HG02973 (cell line): ENCODE results near the gene XYLB.
"Not testable (repeated sequence)": the region's sequence is repeated elsewhere in the genome, so short reads cannot be mapped to it uniquely, and the experiment has no call there.

Source experiments
- ATAC-seq: cut with Tn5 transposase; IDR thresholded peaks from one replicate; pipeline ENCODE4 v1.9.1; 2021; ENCODE audit warnings: moderate library complexity; ENCODE audit not compliant: unreplicated experiment

Gene XYLB

DNA sequence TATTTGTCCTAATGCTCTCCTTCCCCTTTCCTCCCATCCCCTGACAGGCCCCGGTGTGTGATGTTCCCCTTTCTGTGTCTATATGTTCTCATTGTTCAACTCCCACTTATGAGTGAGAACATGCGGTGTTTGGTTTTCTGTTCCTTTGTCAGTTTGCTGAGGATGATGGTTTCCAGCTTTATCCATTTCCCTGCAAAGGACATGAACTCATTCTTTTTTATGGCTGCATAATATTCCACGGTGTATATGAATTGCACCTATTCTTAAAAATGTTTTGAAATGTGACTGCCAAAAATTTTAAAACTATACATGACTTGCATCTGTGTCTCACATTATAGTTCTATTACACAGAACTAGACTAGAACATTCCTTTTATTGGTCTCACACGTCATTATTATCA is 25.9 kb upstream of the XYLB start:
- not testable (repeated sequence) for ATAC-seq

DNA sequence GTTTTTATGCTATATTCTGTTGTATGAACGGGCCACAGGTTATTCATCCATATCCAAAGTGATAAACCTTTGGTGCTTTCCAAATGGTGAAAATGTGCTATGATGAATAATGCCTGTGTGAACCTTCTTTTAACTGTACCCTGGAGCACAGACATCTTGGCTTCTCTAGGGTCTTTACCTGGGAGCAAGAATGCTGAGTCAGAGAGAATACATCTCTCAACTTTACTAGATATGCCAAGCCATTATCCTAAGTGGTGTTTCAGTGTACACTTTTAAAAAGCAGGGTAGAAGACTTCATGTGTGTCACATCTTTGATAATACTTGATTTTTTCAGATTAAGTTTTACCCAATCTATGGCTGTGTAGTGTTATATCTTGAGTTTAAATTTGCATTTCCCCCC is 23.5 kb upstream of the XYLB start:
- ATAC-seq = no peak

DNA sequence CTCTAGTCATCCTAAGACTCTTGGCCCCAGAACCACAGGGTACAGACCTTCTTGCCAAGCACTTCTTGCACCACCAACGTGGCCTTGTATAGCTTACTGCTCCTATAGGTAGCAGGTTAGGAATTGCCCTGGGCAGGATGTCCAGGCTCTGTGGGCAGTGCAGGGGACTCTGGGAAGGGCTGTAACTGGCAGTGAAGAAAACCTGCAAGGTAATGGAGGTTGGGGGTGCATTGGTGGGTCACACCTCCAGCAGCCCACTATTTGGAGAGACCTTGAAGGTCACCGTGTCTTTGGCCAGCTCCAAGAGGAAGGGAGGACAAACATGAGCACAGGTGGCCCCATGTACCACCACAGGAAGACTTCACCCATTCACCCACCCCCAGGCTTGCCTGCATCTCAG is 21.3 kb upstream of the XYLB start:
- no peak for ATAC-seq

DNA sequence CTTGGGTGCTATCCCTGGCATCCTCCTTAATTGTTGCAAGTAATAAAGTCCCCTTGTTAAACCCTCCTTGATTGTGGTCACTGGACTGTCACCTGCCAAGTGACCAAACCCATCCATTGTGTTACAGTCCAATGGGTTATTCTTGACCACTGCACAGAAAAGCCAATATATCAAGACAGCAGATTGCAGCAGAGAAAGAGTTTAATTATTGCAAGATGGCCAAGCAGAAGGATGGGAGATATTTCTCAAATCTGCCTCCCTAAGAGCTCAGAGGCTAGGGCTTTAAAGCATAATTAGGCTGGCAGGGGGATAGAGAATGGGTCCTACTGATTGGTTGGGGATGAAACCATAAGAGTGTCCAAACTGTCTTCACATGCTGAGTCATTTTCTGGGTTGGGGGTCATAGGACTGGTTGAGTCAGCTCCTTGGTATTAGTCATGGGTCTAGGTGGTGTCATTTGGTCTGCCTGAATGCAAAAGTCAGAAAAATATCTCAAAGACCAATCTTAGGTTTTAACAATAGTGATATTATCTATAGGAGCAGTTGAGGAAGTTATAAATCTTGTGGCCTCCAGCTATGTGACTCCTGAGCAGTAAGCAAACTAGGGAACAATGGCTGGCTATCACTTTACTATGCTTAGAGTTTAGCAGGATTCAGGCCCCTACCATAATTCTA is 19.1 kb upstream of the XYLB start:
- no peak for ATAC-seq

DNA sequence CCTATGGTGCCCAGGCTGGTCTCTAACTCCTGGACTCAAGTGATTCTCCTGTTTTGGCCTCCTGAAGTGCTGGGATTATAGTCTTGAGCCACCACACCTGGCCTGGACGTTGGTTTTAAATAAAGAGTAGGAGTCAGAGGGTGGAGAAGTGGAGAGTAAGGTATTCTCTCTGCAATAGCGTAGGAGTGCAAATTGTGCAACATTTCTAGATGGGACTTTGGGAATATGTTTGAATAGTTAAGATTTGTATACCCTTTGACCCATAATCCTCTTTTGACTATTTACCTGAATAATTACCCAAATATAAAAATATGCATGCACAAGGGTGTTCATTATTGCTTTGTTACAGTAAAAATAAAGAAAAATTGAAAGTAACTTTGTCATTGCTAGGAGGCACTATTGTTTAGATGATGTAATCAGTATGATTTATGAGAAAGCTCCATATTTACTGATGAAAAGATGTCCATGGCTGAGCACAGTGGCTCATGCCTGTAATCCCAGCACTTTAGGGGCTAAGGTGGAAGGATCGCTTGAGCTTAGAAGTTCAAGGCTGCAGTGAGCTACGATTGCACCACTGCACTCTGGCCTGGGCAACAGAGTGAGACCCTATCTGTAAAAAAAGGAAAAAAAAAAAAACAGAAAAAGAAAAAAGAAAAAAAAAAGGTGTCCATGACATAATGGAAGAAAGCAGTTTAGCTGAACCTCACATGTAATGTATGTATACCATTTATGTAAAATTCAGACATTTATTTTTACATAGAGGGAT is 15.1 kb upstream of the XYLB start:
- no peak for ATAC-seq

DNA sequence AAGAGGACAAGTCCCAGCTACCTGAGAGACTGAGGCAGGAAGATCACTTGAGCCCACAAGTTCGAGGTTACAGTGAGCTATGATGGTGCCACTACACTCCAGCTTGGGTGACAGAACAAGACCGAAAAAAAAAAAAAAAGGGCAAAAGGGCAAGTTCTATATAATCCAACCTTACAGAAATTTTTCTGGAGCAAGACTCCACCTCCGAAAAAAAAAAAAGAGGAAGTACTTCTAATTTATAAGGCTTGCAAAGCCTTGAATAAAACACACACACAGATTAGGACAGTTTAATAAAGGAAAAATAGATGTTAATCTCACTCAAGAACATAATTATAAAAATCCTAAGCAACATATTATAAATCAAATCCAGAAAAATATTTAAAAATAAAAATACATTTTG is 14.4 kb upstream of the XYLB start:
- ATAC-seq = no peak

DNA sequence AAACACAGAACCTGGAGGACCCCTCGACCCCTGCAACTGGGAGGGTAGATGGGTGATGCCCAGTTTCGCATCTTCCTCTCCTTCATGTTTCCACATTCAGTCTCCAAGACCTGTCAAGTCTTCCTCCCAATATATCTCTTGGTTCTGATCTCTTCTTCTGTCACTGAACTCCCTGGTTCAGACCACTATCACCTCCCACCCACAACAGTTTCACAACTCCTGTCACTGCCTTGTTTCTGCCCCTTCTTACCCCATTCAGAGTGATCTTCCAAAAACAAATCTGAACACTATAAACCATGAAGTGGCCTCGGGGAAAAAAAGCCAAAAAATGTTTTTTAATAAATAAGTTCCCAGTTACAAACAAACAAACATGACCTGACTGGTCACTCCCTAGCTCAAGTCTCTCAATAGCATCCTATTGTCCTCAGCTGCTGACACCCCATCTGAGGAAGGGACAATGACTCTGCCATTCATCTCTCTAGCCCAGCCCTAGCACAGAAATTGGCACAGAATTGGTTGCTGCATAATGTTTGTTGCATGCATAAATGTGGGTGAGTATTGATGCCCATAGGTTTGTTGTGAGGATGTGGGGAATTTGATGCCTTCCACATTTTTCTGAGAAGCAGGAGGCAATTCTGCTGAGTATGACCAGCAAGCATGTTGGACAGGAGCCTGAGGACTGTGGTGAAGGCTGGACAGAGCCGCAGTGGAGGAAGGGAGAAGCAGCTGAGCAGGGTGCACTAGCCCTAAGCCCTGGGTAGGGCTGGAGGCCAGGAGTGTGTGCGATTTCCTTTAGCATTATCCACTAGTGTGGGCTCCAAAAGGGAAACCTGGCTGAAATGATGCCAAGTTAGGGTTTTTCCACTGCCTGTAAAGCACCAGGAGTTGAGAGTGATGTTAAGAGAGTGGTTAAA is 12.2 kb upstream of the XYLB start:
- ATAC-seq = no peak

DNA sequence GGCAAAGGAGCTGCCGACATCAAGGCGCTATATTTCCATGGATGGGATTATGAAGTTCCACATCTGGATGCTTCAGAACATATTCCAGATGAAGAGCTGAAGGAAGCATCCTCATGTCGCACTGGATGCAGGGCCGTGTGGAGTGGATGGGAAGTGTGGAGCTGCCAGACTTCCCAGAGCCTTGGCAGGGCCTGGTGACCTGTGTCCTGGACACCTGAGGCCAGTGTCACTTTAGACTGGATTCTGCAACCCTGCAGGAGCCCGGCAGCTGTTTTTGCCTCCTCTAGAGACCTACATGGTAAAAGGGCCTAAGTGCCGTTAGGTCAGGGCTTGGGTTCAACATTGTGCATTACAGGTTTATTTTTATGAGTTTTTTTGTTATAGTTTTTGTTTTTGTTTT is 11.3 kb upstream of the XYLB start:
- ATAC-seq = no peak

DNA sequence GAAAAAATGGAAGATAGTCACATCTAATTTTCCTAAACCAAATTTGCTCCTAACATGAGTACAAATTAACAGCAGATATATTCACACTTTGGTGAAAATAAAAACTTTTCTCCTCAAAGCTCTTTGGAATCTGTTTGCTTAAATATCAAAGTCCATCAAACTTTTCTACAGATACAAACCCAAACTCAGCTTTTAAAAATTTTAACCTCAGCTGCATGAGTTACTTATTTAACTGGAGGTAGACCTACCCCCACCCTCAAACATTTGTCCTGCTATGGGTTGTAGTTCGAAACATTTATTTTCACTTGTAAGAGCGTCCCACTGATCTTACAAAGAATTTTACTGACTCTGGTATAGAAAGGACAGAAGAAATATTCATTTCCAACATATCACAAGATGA is 8.9 kb upstream of the XYLB start:
- ATAC-seq = no peak

DNA sequence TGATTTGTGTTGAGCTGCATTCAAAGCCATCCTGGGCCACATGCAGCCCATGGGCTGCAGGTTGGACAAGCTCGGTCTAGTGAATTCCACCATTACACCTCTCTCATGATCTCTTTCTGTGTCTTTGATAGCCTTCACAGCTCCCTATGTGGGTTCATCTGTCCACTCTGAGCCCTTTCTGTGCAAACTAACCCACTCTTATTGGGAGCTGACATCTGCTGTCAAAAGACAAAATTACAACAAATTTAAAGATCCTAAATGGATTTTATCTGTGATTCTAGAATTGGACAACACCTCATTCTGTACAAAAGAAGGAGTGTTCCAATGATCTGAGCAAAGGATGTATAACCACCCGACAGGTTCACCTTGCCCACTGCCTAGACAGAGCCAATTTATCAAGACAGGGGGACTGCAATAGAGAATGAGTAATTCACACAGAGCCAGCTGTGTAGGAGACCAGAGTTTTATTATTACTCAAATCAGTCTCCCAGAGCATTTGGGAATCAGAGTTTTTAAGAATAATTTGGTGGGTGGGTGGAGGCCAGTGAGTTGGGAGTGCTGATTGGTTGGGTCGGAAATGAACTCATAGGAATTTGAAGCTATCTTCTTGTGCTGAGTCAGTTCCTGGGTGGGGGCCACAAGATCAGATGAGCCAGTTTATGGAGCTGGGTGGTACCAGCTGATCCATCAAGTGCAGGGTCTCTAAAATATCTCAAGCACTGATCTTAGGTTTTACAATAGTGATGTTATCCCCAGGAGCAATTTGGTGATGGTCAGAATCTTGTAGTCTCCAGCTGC is 2.6 kb upstream of the XYLB start:
- ATAC-seq = no peak

DNA sequence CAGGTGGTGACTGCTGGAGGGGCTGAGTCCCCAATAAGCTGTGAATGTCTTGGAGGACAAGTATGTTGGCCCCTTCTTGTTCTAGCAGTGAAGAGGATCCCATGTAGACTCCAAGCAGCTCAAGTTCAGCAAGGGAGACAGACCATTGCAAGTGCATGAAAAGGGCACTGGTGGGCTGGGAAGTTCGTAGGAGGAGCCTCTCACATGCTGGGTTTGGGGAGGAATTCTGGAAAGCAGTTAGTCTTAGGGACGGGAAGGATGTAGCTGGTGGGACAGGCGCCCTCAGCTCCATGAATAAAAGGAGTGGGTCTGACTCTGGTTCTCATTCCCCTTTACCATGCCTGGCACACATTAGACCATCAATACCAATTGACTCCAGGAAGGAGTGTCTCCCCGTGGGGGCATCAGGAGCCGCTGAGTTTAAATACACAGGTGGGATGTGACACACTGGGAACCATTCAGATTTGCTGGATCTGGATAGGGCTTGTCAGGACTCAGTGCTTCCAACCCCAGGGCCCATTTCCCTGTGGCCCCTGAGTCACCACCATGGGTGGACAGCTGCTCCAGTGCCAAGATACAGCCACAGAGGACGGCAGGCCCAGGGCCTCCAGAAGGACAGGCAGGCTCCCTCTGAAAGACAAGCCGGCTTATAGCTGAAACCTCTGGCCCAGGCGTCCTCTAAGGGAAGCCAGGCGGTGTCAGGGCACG is 552 bp upstream of the XYLB start:
- peak; percentile 19 for ATAC-seq

DNA sequence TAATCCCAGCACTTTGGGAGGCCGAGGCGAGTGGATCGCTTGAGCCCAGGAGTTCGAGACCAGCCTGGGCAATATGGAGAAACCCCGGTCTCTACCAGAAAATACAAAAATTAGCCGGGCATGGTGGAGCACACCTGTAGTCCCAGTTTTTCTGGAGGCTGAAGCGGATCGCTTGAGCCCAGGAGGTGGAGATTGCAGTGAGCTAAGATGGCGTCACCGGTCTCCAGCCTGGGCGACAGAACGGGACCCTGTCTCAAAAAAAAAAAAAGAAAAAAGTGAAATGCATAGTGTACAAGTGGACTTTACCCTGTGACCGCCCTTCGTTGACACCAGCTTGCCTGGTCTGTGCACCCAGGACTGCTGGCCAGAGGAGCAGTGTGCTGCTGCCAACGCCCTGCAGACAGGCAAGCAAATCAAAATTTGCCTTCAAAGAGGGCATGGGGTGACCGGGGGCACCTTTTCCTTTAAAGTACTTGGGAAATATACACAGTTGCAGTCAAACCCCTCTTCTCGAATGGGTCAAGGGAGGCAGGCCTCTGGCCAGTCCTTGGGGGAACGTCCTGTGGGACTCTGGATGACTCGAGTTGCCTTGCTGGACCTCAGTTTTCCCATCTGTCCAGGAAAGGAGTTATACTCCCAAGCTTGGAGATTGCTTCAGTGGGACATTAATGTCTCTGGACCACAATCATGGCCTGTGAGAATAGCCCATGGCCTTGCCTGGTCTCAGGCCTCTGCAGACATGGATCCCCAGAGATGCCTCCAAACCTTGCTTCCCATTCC is 1.0 kb downstream of the XYLB start:
- no peak for ATAC-seq

DNA sequence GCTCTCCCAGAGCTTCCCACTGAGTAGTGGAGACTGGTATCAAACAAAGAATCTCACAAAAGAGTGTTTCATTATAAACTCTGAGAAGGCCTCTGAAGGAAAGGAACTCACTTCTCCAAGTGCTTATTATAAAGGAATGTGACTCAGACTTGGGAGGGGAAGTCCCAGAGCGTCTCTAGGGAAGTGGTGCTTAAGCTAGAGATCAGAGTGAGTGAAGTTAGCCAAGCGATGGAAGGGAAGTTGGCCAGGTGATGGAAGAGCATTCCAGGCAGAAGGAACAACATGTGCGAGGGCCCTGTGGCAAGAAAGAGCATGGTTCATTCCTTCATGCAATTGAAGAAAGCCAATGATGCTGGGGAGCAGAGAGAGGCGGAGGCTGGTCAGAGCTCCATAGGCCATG is 2.3 kb downstream of the XYLB start:
- ATAC-seq = no peak

DNA sequence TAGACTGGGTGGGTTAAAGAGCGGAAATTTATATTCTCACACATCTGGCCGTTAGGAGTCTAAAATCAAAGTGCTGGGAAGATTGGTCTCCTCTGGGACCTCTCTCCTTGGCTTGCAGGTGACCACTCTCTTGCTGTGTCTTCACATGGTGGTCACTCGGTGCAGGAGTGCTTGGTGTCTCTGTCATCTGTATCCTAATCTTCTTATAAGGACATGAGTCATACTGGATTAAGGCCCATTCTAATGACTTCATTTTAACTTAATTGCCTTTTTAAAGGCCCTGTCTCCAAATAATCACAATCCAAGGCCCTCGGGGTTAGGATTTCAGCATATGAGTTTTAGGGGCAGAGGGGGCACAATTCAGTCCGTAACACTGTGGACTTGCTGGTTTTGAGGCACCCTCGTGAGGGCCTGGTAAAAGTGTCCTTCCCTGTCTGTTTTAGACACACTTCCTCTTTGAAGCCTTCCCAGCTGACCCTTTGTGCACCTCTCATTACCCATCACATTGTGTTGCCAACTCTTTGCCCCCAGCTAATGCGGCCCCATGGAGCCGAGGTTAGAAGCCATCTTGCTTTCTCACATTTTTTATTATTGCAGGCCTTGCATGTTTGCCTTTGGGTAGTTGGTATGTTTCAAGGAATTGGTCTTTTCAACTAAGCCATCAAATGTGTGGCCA is 3.2 kb downstream of the XYLB start:
- ATAC-seq = no peak

DNA sequence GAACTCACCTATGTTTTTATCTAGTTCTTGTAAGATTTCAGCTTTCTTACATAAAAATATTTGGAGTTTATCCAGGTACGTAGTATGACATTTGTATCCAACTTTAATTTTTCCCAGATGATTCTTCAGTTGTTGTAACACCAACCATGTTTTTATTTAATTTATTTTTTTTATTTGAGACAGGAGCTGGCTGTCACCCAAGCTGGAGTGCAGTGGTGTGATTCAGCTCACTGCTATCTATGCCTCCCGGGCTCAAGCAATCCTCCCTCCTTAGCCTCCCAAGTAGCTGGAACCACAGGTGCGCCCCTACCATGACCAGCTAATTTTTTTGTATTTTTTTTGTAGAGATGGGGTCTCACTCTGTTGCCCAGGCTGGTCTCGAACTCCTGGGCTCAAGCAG is 6.6 kb downstream of the XYLB start:
- ATAC-seq = no peak

DNA sequence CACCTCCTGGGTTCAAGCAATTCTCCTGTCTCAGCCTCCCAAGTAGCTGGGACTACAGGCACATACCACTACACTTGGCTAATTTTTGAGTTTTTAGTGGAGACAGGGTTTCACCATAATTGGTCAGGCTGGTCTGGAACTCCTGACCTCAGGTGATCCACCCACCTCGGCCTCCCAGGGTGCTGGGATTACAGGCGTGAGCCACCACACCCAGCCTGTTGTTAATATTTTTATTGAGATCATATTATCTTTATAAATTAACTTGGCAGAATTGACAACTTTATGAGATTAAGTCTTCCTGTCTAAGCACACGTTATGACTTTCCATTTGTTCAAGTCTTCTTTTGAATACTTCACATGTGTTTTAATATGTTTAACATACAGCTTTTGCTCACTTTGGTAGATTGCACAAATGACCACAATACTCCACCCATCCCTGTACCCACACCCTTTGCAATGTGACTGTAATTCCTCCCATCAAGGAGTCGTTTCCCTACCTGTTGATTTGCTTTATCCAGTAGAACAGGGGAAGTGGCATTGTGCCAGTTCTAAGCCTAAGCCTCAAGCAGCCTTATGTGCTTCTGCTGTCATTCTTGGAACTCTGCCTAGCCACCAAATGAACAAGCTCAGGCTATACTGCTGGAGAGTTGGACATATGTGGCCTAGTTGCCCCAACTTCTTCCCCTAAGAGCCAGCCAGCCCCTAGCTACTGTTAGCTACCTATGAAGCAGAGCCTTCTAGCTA is 8.2 kb downstream of the XYLB start:
- ATAC-seq = no peak

DNA sequence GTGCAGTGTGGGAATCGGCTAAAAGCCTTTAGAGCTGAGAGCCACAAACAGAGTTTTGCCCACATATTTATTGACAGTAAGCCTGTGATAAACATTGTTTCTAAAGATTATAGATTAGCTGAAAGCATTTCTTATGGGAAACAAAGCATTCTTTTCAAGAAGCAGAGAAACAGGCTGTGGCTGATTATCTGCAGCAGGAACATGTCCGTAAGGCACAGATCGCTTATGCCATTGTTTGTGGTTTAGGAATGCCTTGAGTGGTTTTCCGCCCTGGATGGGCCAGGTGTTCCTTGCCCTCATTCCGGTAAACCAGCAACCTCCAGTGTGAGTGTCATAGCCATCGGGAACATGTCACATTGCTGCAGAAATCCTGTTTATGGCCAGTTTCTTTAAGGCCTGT is 12.5 kb downstream of the XYLB start:
- no peak for ATAC-seq

DNA sequence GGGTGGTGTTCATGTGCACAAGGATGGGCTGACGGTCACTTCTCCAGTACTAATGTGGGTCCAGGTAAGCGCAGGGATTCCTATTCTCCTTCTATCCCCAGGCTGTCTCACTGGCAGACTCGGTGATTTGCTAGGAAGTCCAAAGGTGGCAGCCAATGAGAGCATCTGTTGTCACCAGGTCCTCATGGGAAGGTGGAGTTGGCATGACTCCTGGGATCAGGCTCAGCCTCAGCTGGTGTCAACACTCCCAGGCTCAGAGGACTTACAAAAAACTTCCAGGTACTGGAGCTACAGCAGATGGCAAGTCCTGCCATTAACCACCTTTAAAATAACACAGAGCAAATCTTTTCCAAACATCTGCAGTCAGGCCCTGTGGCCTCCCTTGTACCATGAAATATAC is 13.8 kb downstream of the XYLB start:
- no peak for ATAC-seq
